Stimulated activated CD8-positive, alpha-beta memory T cell treated with anti-CD3 and anti-CD28 coated beads, Interleukin-15, amount 100 ng/mL, for 48 hours (primary cell): ENCODE measurements around the gene RABGGTA.
"Not testable (repeated sequence)": the region's sequence is repeated elsewhere in the genome, so short reads cannot be mapped to it uniquely, and the experiment has no call there.

Source experiments
- DNase-seq, 2 donors: peaks; one replicate each; pipeline ENCODE4 v3.0.0-alpha.2; 2020; ENCODE audit warnings: low read depth in 2 of 2

The RABGGTA gene

GRCh38 chr14:24241829-24242443 lies 29.5 kb downstream of the RABGGTA start:
- peak; percentile 90 to 93 for DNase-seq

- no peak for DNase-seq
Observed at GRCh38 chr14:24240110-24240918, 31.1 kb downstream of the RABGGTA start.

- DNase-seq: no peak
Observed at GRCh38 chr14:24238527-24239037, 32.8 kb downstream of the RABGGTA start.

- no peak for DNase-seq
Observed at GRCh38 chr14:24238123-24238522, 33.3 kb downstream of the RABGGTA start.

- no peak for DNase-seq
Observed at GRCh38 chr14:24237463-24237955, 33.9 kb downstream of the RABGGTA start.

GRCh38 chr14:24236689-24237462 lies 34.5 kb downstream of the RABGGTA start:
- no peak for DNase-seq

- DNase-seq: no peak
Observed at GRCh38 chr14:24235804-24236688, 35.4 kb downstream of the RABGGTA start.

- DNase-seq: no peak
Observed at GRCh38 chr14:24234095-24235005, 37.0 kb downstream of the RABGGTA start.

- no peak for DNase-seq
Observed at GRCh38 chr14:24233538-24233866, 37.9 kb downstream of the RABGGTA start.

GRCh38 chr14:24232645-24233537 lies 38.5 kb downstream of the RABGGTA start, which contains the start of gene GMPR2:
GMPR2 (plus strand) TSS chr14:24232929; CDS start chr14:24233254, 325 bp downstream.
- DNase-seq: peak in 1 of 2 donors; percentile 44

- DNase-seq: peak; percentile 82 to 88
Observed at GRCh38 chr14:24232121-24232644, 39.2 kb downstream of the RABGGTA start, which contains the start of gene NEDD8. NEDD8 (minus strand) TSS chr14:24232367; CDS start chr14:24232267, 100 bp downstream.

GRCh38 chr14:24231263-24232120 lies 39.9 kb downstream of the RABGGTA start:
- DNase-seq: no peak

- DNase-seq: no peak
Observed at GRCh38 chr14:24228902-24229301, 42.5 kb downstream of the RABGGTA start.

GRCh38 chr14:24226473-24226872 lies 44.9 kb downstream of the RABGGTA start:
- no peak for DNase-seq

GRCh38 chr14:24224618-24225071 lies 46.8 kb downstream of the RABGGTA start:
- DNase-seq: no peak

- not testable (repeated sequence) for DNase-seq
Observed at GRCh38 chr14:24222987-24223386, 48.4 kb downstream of the RABGGTA start.

GRCh38 chr14:24219521-24219920 lies 51.9 kb downstream of the RABGGTA start:
- DNase-seq: no peak
